Measurements from ENCODE around the gene BUB1B. TPM values are rescaled to one million over a fixed set of nuclear protein-coding genes. Genes with fewer than 3 reads are reported as not detected.

The BUB1B gene
- polyA plus RNA-seq, 4 donors: 1.1 to 15.6 (median 5.5) TPM

- Histone ChIP-seq H3K4me1 (ENCODE audit: control insufficient read depth in 3 of 3, insufficient read depth in 2 of 3, low read depth in 1 of 3, low read length in 2 of 3) (peaks cover 0 to 14% (median 0%) of the 10 kb centered on the region in 3 donors), H3K4me3 (ENCODE audit: low read depth in 1 of 3, low read length in 3 of 3) (no peak overlapping the region), H3K9me3 (ENCODE audit: control insufficient read depth in 2 of 2, insufficient read depth in 1 of 2, low read depth in 1 of 2, low read length in 1 of 2) (no peaks in the 10 kb centered on the region), H3K27me3 (ENCODE audit: control insufficient read depth in 3 of 3, insufficient read depth in 3 of 3, low read length in 3 of 3) (no peaks in the 10 kb centered on the region), H3K27ac (ENCODE audit: low read depth in 1 of 3, low read length in 2 of 3) (no peak overlapping the region), H3K36me3 (ENCODE audit: control insufficient read depth in 3 of 3, insufficient read depth in 2 of 3, low read depth in 1 of 3, low read length in 3 of 3) (peaks cover 0 to 81% (median 0%) of the 10 kb centered on the region in 3 donors)
- FAIRE-seq (no peak), DNase-seq (no peak)
- WGBS, 3 donors: 83 to 89% (median 86%) methylated on average over 4 of the region's 4 CpGs
Observed at GRCh38 chr15:40267670-40268069, 106.8 kb downstream of the BUB1B start.

DNA sequence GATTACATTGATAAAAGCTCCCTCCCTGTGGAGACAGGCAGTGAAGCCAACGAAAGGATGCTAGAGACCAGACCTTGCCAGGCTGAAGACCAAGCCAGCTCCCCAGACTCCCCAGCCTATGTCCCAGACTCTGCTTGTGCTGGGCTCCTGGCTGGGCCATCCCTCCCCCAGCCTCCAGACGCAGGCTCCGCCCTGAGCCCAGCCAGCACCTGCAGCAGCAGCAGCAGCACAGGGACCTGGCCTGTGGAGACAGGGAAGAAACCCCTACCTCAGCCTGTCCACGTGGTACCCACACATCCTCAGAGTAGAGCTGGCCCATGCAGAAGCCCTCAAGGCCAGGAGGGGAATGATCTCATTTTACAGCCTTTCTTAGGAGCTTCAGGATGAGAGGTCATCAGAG, 108.7 kb downstream of the BUB1B start:
- Histone ChIP-seq H3K4me1 (ENCODE audit: control insufficient read depth in 3 of 3, insufficient read depth in 2 of 3, low read depth in 1 of 3, low read length in 2 of 3) (peaks cover 0 to 3% (median 0%) of the 10 kb centered on the region in 3 donors), H3K9me3 (ENCODE audit: control insufficient read depth in 2 of 2, insufficient read depth in 1 of 2, low read depth in 1 of 2, low read length in 1 of 2) (no peaks in the 10 kb centered on the region), H3K36me3 (ENCODE audit: control insufficient read depth in 3 of 3, insufficient read depth in 2 of 3, low read depth in 1 of 3, low read length in 3 of 3) (peaks cover 0 to 94% (median 0%) of the 10 kb centered on the region in 3 donors), H3K4me3 (ENCODE audit: low read depth in 1 of 3, low read length in 3 of 3) (no peak overlapping the region), H3K27me3 (ENCODE audit: control insufficient read depth in 3 of 3, insufficient read depth in 3 of 3, low read length in 3 of 3) (no peaks in the 10 kb centered on the region), H3K27ac (ENCODE audit: low read depth in 1 of 3, low read length in 2 of 3) (no peak overlapping the region)
- FAIRE-seq (no peak), DNase-seq (no peak)
- 75 to 86% (median 80%) methylated on average over 4 of the region's 4 CpGs for WGBS, 3 donors

DNA sequence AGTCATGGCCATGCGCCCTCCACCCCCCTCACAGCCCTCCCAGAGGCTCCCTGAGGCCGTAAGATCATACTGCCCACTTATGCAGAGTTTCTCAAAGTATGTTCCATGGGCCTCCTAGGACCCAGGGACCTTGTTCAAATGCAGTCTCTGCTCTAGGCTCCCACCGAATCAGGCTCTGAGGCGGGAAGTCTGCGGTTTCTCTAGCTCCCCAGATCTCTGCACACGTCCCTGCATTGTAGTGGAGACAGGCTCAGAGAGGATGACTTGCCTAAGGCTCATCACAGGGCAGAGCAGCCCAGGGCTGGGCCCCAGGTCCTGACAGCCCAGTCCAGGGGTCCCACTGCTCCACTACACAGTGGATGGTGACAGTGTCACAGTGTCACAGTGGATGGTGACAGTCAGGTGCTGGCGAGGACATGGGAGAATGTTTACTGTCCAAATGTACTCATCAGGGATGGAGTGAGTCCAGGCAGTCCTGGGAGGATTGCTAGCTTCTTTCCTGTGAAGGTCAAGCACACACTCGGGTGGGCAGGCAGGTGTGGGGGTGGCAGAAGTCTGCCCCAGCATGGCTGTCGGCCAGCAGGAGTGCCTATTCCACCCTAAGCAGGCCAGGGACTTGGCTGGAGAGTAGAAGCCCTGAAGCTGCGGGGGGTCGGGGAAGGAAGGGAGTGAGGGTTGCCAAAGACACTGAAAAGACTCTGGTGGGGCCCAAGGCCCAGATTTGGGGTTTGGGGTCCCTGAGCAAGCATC, 109.6 kb downstream of the BUB1B start:
- WGBS, 3 donors: 81 to 84% (median 81%) methylated on average over 11 of the region's 11 CpGs
- H3K27me3 ChIP-seq (ENCODE audit: control insufficient read depth in 3 of 3, insufficient read depth in 3 of 3, low read length in 3 of 3): no peaks in the 10 kb centered on the region
- no peak overlapping the region for H3K27ac ChIP-seq (ENCODE audit: low read depth in 1 of 3, low read length in 2 of 3)
- no peak for FAIRE-seq
- peaks cover 0 to 87% (median 0%) of the 10 kb centered on the region in 3 donors for H3K36me3 ChIP-seq (ENCODE audit: control insufficient read depth in 3 of 3, insufficient read depth in 2 of 3, low read depth in 1 of 3, low read length in 3 of 3)
- no peaks in the 10 kb centered on the region for H3K9me3 ChIP-seq (ENCODE audit: control insufficient read depth in 2 of 2, insufficient read depth in 1 of 2, low read depth in 1 of 2, low read length in 1 of 2)
- no peak overlapping the region for H3K4me3 ChIP-seq (ENCODE audit: low read depth in 1 of 3, low read length in 3 of 3)
- no peak for DNase-seq
- peaks cover 0 to 3% (median 0%) of the 10 kb centered on the region in 3 donors for H3K4me1 ChIP-seq (ENCODE audit: control insufficient read depth in 3 of 3, insufficient read depth in 2 of 3, low read depth in 1 of 3, low read length in 2 of 3)

Other genes starting within 250 kb of the BUB1B start
- 1 to 10 TPM in 1 of 4 donors, under 1 TPM in 2, not detected in 1; 0.54 to 3.3 (median 0.87) TPM for gene GPR176, start 240.8 kb upstream of the BUB1B start, polyA plus RNA-seq
- gene EIF2AK4, start 227.0 kb upstream of the BUB1B start, polyA plus RNA-seq: 10 to 100 TPM; 12.4 to 26.4 (median 16.5) TPM
- gene SRP14, start 121.9 kb upstream of the BUB1B start, polyA plus RNA-seq: 100 to 1,000 TPM; 261 to 329 (median 300) TPM
- 10 to 100 TPM in 3 of 4 donors, 1 to 10 TPM in 1; 4.4 to 19.2 (median 14.0) TPM for gene BMF, start 52.2 kb upstream of the BUB1B start, polyA plus RNA-seq
- gene PAK6, start 78.0 kb downstream of the BUB1B start, polyA plus RNA-seq: 10 to 100 TPM in 1 of 4 donors, 1 to 10 TPM in 1, under 1 TPM in 2; 0.67 to 16.4 (median 2.9) TPM
- under 1 TPM in 2 of 4 donors, not detected in 2; 0.04 to 0.16 TPM for gene ANKRD63, start 122.0 kb downstream of the BUB1B start, polyA plus RNA-seq
- gene PLCB2, start 146.9 kb downstream of the BUB1B start, polyA plus RNA-seq: 10 to 100 TPM in 1 of 4 donors, 1 to 10 TPM in 3; 5.6 to 11.4 (median 7.8) TPM
- 10 to 100 TPM in 1 of 4 donors, 1 to 10 TPM in 3; 4.7 to 10.6 (median 6.5) TPM for gene INAFM2, start 162.6 kb downstream of the BUB1B start, polyA plus RNA-seq
- gene CCDC9B, start 179.9 kb downstream of the BUB1B start, polyA plus RNA-seq: 1 to 10 TPM; 2.2 to 7.4 (median 4.6) TPM
- gene PHGR1, start 190.0 kb downstream of the BUB1B start, polyA plus RNA-seq: over 10,000 TPM in 2 of 4 donors, 1,000 to 10,000 TPM in 2; 1,899 to 32,483 (median 16,493) TPM
- 10 to 100 TPM in 1 of 4 donors, 1 to 10 TPM in 3; 2.2 to 12.2 (median 5.1) TPM for gene DISP2, start 197.2 kb downstream of the BUB1B start, polyA plus RNA-seq
- 10 to 100 TPM in 2 of 4 donors, 1 to 10 TPM in 2; 4.1 to 24.3 (median 12.9) TPM for gene KNSTRN, start 221.7 kb downstream of the BUB1B start, polyA plus RNA-seq
- gene IVD, start 244.7 kb downstream of the BUB1B start, polyA plus RNA-seq: 10 to 100 TPM; 20.0 to 58.3 (median 38.0) TPM

Measured in small intestine (tissue), 7 donors.